Small intestine (tissue), 7 donors: ENCODE results near the gene HASPIN. TPM values are rescaled to one million over a fixed set of nuclear protein-coding genes. Genes with fewer than 3 reads are reported as not detected.
A peak's percentile ranks its signal among the peaks of the same experiment; 100 is the strongest.
"Not testable (repeated sequence)": the region's sequence is repeated elsewhere in the genome, so short reads cannot be mapped to it uniquely, and the experiment has no call there.

Source experiments
- DNase-seq, 2 donors: peaks; one replicate each; pipeline versions ENCODE4 v3.0.0 to v3.0.0-alpha.2; 2013
- FAIRE-seq: peaks from 2 replicates; lab custom pipeline; 2012; peaks lifted over from hg19 to GRCh38; lab: Jason Lieb, UNC
- H3K27ac ChIP-seq, 3 donors: one replicate each; pipeline ENCODE4 v1.5.1; 2013; ENCODE audit warnings: low read length in 2 of 3, mild to moderate bottlenecking in 2 of 3, control low read depth in 1 of 3, inconsistent platforms in 1 of 3, low read depth in 1 of 3, moderate library complexity in 1 of 3
- H3K27me3 ChIP-seq, 3 donors: one replicate each; pipeline ENCODE4 v1.6.1; 2013; ENCODE audit warnings: low read length in 3 of 3, inconsistent platforms in 1 of 3; ENCODE audit not compliant: control insufficient read depth in 3 of 3, insufficient read depth in 3 of 3
- H3K36me3 ChIP-seq, 3 donors: one replicate each; pipeline ENCODE4 v1.6.1; 2013; ENCODE audit warnings: low read length in 3 of 3, inconsistent platforms in 1 of 3, low read depth in 1 of 3, mild to moderate bottlenecking in 1 of 3, moderate library complexity in 1 of 3; ENCODE audit not compliant: control insufficient read depth in 3 of 3, insufficient read depth in 2 of 3
- H3K4me1 ChIP-seq, 3 donors: one replicate each; pipeline ENCODE4 v1.6.1; 2013; ENCODE audit warnings: low read length in 2 of 3, inconsistent platforms in 1 of 3, low read depth in 1 of 3, mild to moderate bottlenecking in 1 of 3, moderate library complexity in 1 of 3; ENCODE audit not compliant: control insufficient read depth in 3 of 3, insufficient read depth in 2 of 3
- H3K4me3 ChIP-seq, 3 donors: one replicate each; pipeline ENCODE4 v1.5.1; 2013; ENCODE audit warnings: low read length in 3 of 3, control low read depth in 1 of 3, inconsistent platforms in 1 of 3, low read depth in 1 of 3, mild to moderate bottlenecking in 1 of 3, moderate library complexity in 1 of 3
- H3K9me3 ChIP-seq, 2 donors: one replicate each; pipeline ENCODE4 v1.6.1; 2013; ENCODE audit warnings: low read depth in 1 of 2, low read length in 1 of 2; ENCODE audit not compliant: control insufficient read depth in 2 of 2, insufficient read depth in 1 of 2
- WGBS, 3 donors: extraction: QIAGEN DNeasy Blood & Tissue Kit; methylation state at CpG; one replicate each; pipeline ENCODE4 v1.1.7; 2013; 5-methylcytosine and 5-hydroxymethylcytosine counted together
- polyA plus RNA-seq, 4 donors: library from polyadenylated mRNA; stranded (reverse) in 3 of 4; unstranded in 1 of 4; fragments of 200-250 nt in 3 of 4; fragments of 120-200 nt in 1 of 4; gene quantifications; one replicate each; pipeline versions ENCODE4 v1.2.1 to v1.2.3, GENCODE V29; 2013
- donor health status: healthy with polysubstance abuse.
- donor health status: control.
- donor health status: control.
- donor health status: Bipolar disorder and iron deficiency.
- donor health status: healthy.

Gene HASPIN
- polyA plus RNA-seq, 4 donors, result 2.6 to 3.6 TPM; not detected in 2

GRCh38 chr17:3732210-3732621 lies 8.5 kb downstream of the HASPIN start:
- Histone ChIP-seq H3K9me3 (no peaks in the 10 kb centered on the region), H3K4me3 (no peak overlapping the region), H3K27ac (peak overlapping the region in 1 of 3 donors; percentile 52), H3K36me3 (peaks cover 0 to 2% (median 0%) of the 10 kb centered on the region in 3 donors), H3K27me3 (no peaks in the 10 kb centered on the region), H3K4me1 (no peaks in the 10 kb centered on the region)
- FAIRE-seq (no peak), DNase-seq (no peak)
- WGBS, 3 donors, result 52 to 66% (median 60%) methylated on average over 9 of the region's 9 CpGs

- FAIRE-seq, H3K4me3 ChIP-seq, H3K27me3 ChIP-seq, DNase-seq, H3K36me3 ChIP-seq, H3K9me3 ChIP-seq, H3K27ac ChIP-seq: not testable (repeated sequence)
- peaks cover 0 to 14% (median 0%) of the 10 kb centered on the region in 3 donors for H3K4me1 ChIP-seq
- 89 to 92% (median 90%) methylated on average over 10 of the region's 10 CpGs for WGBS, 3 donors
These were observed 11.2 kb downstream of the HASPIN start for GRCh38 chr17:3734911-3735276.

GRCh38 chr17:3735515-3735914 lies 11.8 kb downstream of the HASPIN start:
- DNase-seq, result no peak
- no peaks in the 10 kb centered on the region for H3K27me3 ChIP-seq
- WGBS, 3 donors, result 46 to 63% (median 49%) methylated on average over 8 of the region's 8 CpGs
- no peaks in the 10 kb centered on the region for H3K36me3 ChIP-seq
- H3K4me3 ChIP-seq, result no peak overlapping the region
- H3K27ac ChIP-seq, result no peak overlapping the region
- H3K9me3 ChIP-seq, result no peaks in the 10 kb centered on the region
- peaks cover 0 to 14% (median 0%) of the 10 kb centered on the region in 3 donors for H3K4me1 ChIP-seq
- no peak for FAIRE-seq

- Histone ChIP-seq H3K9me3 (no peaks in the 10 kb centered on the region), H3K27ac (peak overlapping the region in 1 of 3 donors; percentile 72), H3K4me3 (no peak overlapping the region), H3K4me1 (peaks cover 0 to 14% (median 0%) of the 10 kb centered on the region in 3 donors), H3K27me3 (no peaks in the 10 kb centered on the region), H3K36me3 (no peaks in the 10 kb centered on the region)
- FAIRE-seq (no peak), DNase-seq (peak; percentile 69 to 82)
- 9 to 37% (median 16%) methylated on average over 16 of the region's 16 CpGs for WGBS, 3 donors
These were observed 15.0 kb downstream of the HASPIN start for GRCh38 chr17:3738562-3739295.

- DNase-seq, result no peak
- WGBS, 3 donors, result 79 to 85% (median 83%) methylated on average over 16 of the region's 16 CpGs
- Histone ChIP-seq H3K36me3 (no peaks in the 10 kb centered on the region), H3K27ac (peak overlapping the region in 1 of 3 donors; percentile 72), H3K27me3 (no peaks in the 10 kb centered on the region), H3K4me3 (no peak overlapping the region), H3K4me1 (peaks cover 0 to 14% (median 0%) of the 10 kb centered on the region in 3 donors), H3K9me3 (no peaks in the 10 kb centered on the region)
- no peak for FAIRE-seq
These were observed 15.9 kb downstream of the HASPIN start for GRCh38 chr17:3739422-3740124.

- 53 to 71% (median 61%) methylated on average over 14 of the region's 14 CpGs for WGBS, 3 donors
- Histone ChIP-seq H3K9me3 (no peaks in the 10 kb centered on the region), H3K4me1 (peaks cover 0 to 14% (median 0%) of the 10 kb centered on the region in 3 donors), H3K36me3 (no peaks in the 10 kb centered on the region), H3K4me3 (no peak overlapping the region), H3K27me3 (no peaks in the 10 kb centered on the region), H3K27ac (peak overlapping the region in 1 of 3 donors; percentile 66)
- FAIRE-seq, result no peak
- DNase-seq, result no peak
These were observed 16.9 kb downstream of the HASPIN start for GRCh38 chr17:3740611-3741073.

- Histone ChIP-seq H3K9me3 (no peaks in the 10 kb centered on the region), H3K36me3 (no peaks in the 10 kb centered on the region), H3K27ac (no peak overlapping the region), H3K4me3 (no peak overlapping the region), H3K27me3 (no peaks in the 10 kb centered on the region), H3K4me1 (peaks cover 0 to 2% (median 0%) of the 10 kb centered on the region in 3 donors)
- DNase-seq, result no peak
- FAIRE-seq, result no peak
- 50 to 68% (median 56%) methylated on average over 3 of the region's 3 CpGs for WGBS, 3 donors
These were observed 20.3 kb downstream of the HASPIN start for GRCh38 chr17:3744014-3744413.

GRCh38 chr17:3745071-3745470 lies 21.4 kb downstream of the HASPIN start:
- DNase-seq (no peak), FAIRE-seq (no peak)
- Histone ChIP-seq H3K4me3 (no peak overlapping the region), H3K36me3 (no peaks in the 10 kb centered on the region), H3K27me3 (no peaks in the 10 kb centered on the region), H3K9me3 (no peaks in the 10 kb centered on the region), H3K27ac (no peak overlapping the region), H3K4me1 (no peaks in the 10 kb centered on the region)
- WGBS, 3 donors, result 75 to 86% (median 77%) methylated on average over 10 of the region's 10 CpGs
